ENCODE results near the gene WNT3A. TPM values are rescaled to one million over a fixed set of nuclear protein-coding genes. Genes with fewer than 3 reads are reported as not detected.

The WNT3A gene
- total and polyA plus RNA-seq, 2 of the 4 experiments (the other 2 are of a cell fraction) = not detected

- no peaks in the 10 kb centered on the region for H3K4me1 ChIP-seq (ENCODE audit: control insufficient read depth, insufficient read depth, low read length)
- H3K27me3 ChIP-seq (ENCODE audit: control insufficient read depth, insufficient read depth, low read length) = peaks cover 67% of the 10 kb centered on the region
- H3K9me3 ChIP-seq (ENCODE audit: control insufficient read depth, insufficient read depth, low read length) = no peaks in the 10 kb centered on the region
- H3K36me3 ChIP-seq (ENCODE audit: control insufficient read depth, insufficient read depth, low read length) = no peaks in the 10 kb centered on the region
- H2BK120ac ChIP-seq (ENCODE audit: low read depth, low read length) = no peak overlapping the region
- H3K4me2 ChIP-seq (ENCODE audit: low read depth, low read length) = no peak overlapping the region
- WGBS, 2 experiments (ENCODE audit: extremely low coverage in 2 of 2, insufficient read length in 1 of 2) = 20% methylated on average over 1 of the region's 14 CpGs; no CpG with 5 or more reads in 1 of the 2 experiments
- no peak overlapping the region for H3K23ac ChIP-seq (ENCODE audit: low read depth, low read length)
- no peak for TF ChIP-seq ELK1 (IDR thresholded peaks at IDR 0.05; ENCODE audit: borderline replicate concordance, low read depth, low read length)
- TF ChIP-seq RFX5 (IDR thresholded peaks at IDR 0.05; ENCODE audit: low read depth, low read length) = no peak
- no peak for TF ChIP-seq MXI1 (IDR thresholded peaks at IDR 0.05; ENCODE audit: borderline replicate concordance, low read depth, low read length)
- no peak for TF ChIP-seq CEBPB (IDR thresholded peaks at IDR 0.05; ENCODE audit: low read depth, low read length)
- no peak for TF ChIP-seq SMC3 (IDR thresholded peaks at IDR 0.05; ENCODE audit: low read depth, low read length)
- no peak for TF ChIP-seq MAZ (IDR thresholded peaks at IDR 0.05; ENCODE audit: borderline replicate concordance, low read depth, low read length)
- TF ChIP-seq POLR2A (IDR thresholded peaks at IDR 0.05; ENCODE audit: low read depth, low read length) = no peak
- no peak for TF ChIP-seq MAFK (IDR thresholded peaks at IDR 0.05; ENCODE audit: low read depth, low read length)
- TF ChIP-seq NFE2L2 (IDR thresholded peaks at IDR 0.05; ENCODE audit: low read depth, low read length) = no peak
- TF ChIP-seq FOS (IDR thresholded peaks at IDR 0.05; ENCODE audit: low read depth, low read length) = no peak
- no peak for TF ChIP-seq CTCF (conservative IDR thresholded peaks at IDR 0.05; ENCODE audit: low read depth, low read length)
- no peak overlapping the region for H4K8ac ChIP-seq (ENCODE audit: low read depth in 2 of 2, low read length in 2 of 2)
- no peak overlapping the region for H3K18ac ChIP-seq (ENCODE audit: low read depth, low read length)
- no peak overlapping the region for H2AK5ac ChIP-seq (ENCODE audit: low read depth, low read length)
- H2AFZ ChIP-seq (replicated peaks; ENCODE audit: low read length, poor library complexity) = no peak overlapping the region
- no peak overlapping the region for H3K4ac ChIP-seq (ENCODE audit: low read depth, low read length)
- no peak overlapping the region for H2BK20ac ChIP-seq (ENCODE audit: low read depth, low read length)
- no peak overlapping the region for H3K56ac ChIP-seq (ENCODE audit: extremely low read depth, insufficient read depth, low read length)
- no peaks in the 10 kb centered on the region; the same call in 1 of the 2 replicates for H4K20me1 ChIP-seq (ENCODE audit: insufficient read depth, low read length)
- H3K9ac ChIP-seq (ENCODE audit: low read depth, low read length) = no peak overlapping the region
- DNase-seq (no peak), ATAC-seq (ENCODE audit: low read depth) (no peak)
- no peak overlapping the region for H3K4me3 ChIP-seq (ENCODE audit: insufficient read depth, low read depth, low read length)
- POLR2A ChIA-PET (ENCODE audit: unreplicated experiment) = no interaction called here
- H3K79me1 ChIP-seq (ENCODE audit: low read depth in 1 of 2, low read length in 2 of 2) = no peaks in the 10 kb centered on the region
- no peak overlapping the region for H2BK15ac ChIP-seq (ENCODE audit: low read depth, low read length)
- no TSS peak for BruUV-seq (replicated peaks)
- no peak overlapping the region for H2BK5ac ChIP-seq (ENCODE audit: low read depth, low read length, poor library complexity, severe bottlenecking)
- no peak overlapping the region for H3K27ac ChIP-seq (ENCODE audit: insufficient read depth, low read length)
- no peak overlapping the region for H4K5ac ChIP-seq (ENCODE audit: low read depth, low read length)
- CTCF ChIA-PET = interaction anchor here (0.9 to 1.3 kb wide), 2 partner anchors 10 to 115 kb away, joined by 3 to 4 read pairs; no protein-coding TSS in a partner anchor
- no peak overlapping the region for H4K91ac ChIP-seq (ENCODE audit: insufficient read depth, low read depth, low read length)
- intact Hi-C loops (cut with micrococcal nuclease) = no loop called here
- dilution Hi-C loops (cut with HindIII; ENCODE audit: low sequenced_read_pairs, unreplicated experiment) = no loop called here
- no peaks in the 10 kb centered on the region for H3K9me1 ChIP-seq (ENCODE audit: insufficient read depth, low read length)
- peak overlapping the region; percentile 42 for H2AK9ac ChIP-seq (replicated peaks; ENCODE audit: low read depth, low read length, poor library complexity)
- in situ Hi-C loops (cut with MboI; ENCODE audit: low sequenced_read_pairs) = no loop called here
- H3K14ac ChIP-seq (replicated peaks; ENCODE audit: low read depth, low read length) = no peak overlapping the region
Measured at GRCh38 chr1:228003461-228004330, 3.1 kb upstream of the WNT3A start.
